Smooth muscle cell (in vitro differentiated cells): ENCODE measurements around the gene LHB. TPM values are rescaled to one million over a fixed set of nuclear protein-coding genes. Genes with fewer than 3 reads are reported as not detected.

Source experiments
- DNase-seq: peaks from one replicate; lab custom pipeline; 2025; ENCODE audit not compliant: unreplicated experiment; lab: John Stamatoyannopoulos, UW
- H2AFZ ChIP-seq: fragments of 200-600 bp; sonication (generic); 2 replicates; pipeline ENCODE4 v1.6.0; 2016; ENCODE audit warnings: antibody characterized with exemption, low read depth, mild to moderate bottlenecking
- H3F3A ChIP-seq: fragments of 200-600 bp; sonication (generic); 2 replicates; pipeline ENCODE4 v1.6.0; 2017; ENCODE audit warnings: antibody characterized with exemption, low read depth
- H3K27ac ChIP-seq: fragments of 200-600 bp; sonication (generic); 2 replicates; pipeline ENCODE4 v1.5.1; 2016; ENCODE audit warnings: low read depth, mild to moderate bottlenecking
- H3K27me3 ChIP-seq: fragments of 200-600 bp; sonication (generic); 2 replicates; pipeline ENCODE4 v1.6.1; 2016; ENCODE audit warnings: low read depth, mild to moderate bottlenecking
- H3K36me3 ChIP-seq: fragments of 200-600 bp; sonication (generic); 2 replicates; pipeline ENCODE4 v1.5.1; 2016; ENCODE audit warnings: low read depth
- H3K4me1 ChIP-seq: fragments of 200-600 bp; sonication (generic); 2 replicates; pipeline ENCODE4 v1.5.1; 2016; ENCODE audit warnings: low read depth
- H3K4me2 ChIP-seq: fragments of 200-600 bp; sonication (generic); 2 replicates; pipeline ENCODE4 v1.6.0; 2016; ENCODE audit warnings: mild to moderate bottlenecking
- H3K4me3 ChIP-seq: fragments of 200-600 bp; sonication (generic); 2 replicates; pipeline ENCODE4 v1.5.1; 2016; ENCODE audit warnings: mild to moderate bottlenecking
- H3K79me2 ChIP-seq: fragments of 200-600 bp; sonication (generic); 2 replicates; pipeline ENCODE4 v1.6.0; 2016; ENCODE audit warnings: low read depth, mild to moderate bottlenecking
- H3K9ac ChIP-seq: fragments of 200-600 bp; sonication (generic); 2 replicates; pipeline ENCODE4 v1.6.0; 2016; ENCODE audit warnings: low read depth
- H3K9me3 ChIP-seq: fragments of 200-600 bp; sonication (generic); replicated peaks from 2 replicates; pipeline ENCODE4 v1.5.1; 2016; ENCODE audit warnings: low read depth
- H4K20me1 ChIP-seq: fragments of 200-600 bp; sonication (generic); 2 replicates; pipeline ENCODE4 v1.6.0; 2016; ENCODE audit warnings: low read depth
- WGBS: methylation state at CpG from one replicate; pipeline ENCODE4 v1.1.7; 2016; ENCODE audit warnings: low lambda C conversion rate; 5-methylcytosine and 5-hydroxymethylcytosine counted together
- polyA plus RNA-seq: library from polyadenylated mRNA; unstranded; fragments of >200 nt; fragmentation: Nextera tagmentation; extraction: Ambion mirVana; gene quantifications from 2 replicates; pipeline ENCODE4 v1.2.1, GENCODE V29; 2016
- total RNA-seq: library from RNA; depleted of rRNA; stranded (reverse); fragments of >200 nt; gene quantifications from 2 replicates; pipeline ENCODE4 v1.2.3, GENCODE V29; 2014
- TF ChIP-seq, protein P1 (sequence below): fragments of 200-600 bp; sonication (generic); IDR thresholded peaks from 2 replicates; pipeline ENCODE4 v1.5.1; 2017; ENCODE audit warnings: borderline replicate concordance, mild to moderate bottlenecking, antibody characterized with exemption; ENCODE audit not compliant: insufficient read depth, poor library complexity, severe bottlenecking

The LHB gene
- total and polyA plus RNA-seq, 2 experiments from 2014 or later, result not detected

DNA sequence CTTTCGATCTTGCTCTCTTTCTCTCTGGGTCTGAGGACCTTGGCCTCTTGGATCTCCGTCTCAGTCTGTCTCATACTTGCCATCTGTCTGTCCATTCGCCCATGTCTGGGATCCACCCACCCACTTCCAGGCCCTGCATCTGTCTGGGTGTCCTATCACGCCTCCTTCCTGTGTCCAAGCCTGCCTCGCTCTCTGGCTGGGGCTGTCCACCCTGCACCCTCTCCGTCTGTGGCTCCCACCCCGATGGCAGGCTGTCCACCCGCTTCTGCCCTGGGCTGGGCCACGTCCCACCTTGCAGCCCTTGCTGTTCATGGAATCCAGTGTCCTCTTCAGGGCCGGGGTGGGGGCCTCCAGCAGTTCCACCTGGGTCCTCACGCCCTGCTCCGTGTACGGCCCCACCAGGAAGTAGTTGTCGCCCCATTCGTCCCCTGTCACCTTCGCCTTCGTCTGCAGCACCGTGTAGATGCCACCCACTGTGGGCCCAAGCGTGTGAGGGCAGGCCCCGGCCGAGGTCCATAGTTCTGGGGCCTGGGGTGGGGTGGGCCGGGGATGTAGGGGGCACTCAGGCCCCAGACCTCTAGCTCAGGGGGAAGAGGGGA is 25.8 kb downstream of the LHB start:
- WGBS, result 92% methylated on average over 21 of the region's 22 CpGs
- Histone ChIP-seq H3K4me2 (peak overlapping the region; percentile 92), H3K36me3 (no peaks in the 10 kb centered on the region), H3K27ac (peak overlapping the region; percentile 82), H3K4me1 (peaks cover 16% of the 10 kb centered on the region), H3K9ac (peak overlapping the region; percentile 84), H3K79me2 (peaks cover 60% of the 10 kb centered on the region), H3K27me3 (no peaks in the 10 kb centered on the region), H4K20me1 (peaks cover 41% of the 10 kb centered on the region), H3F3A (no peaks in the 10 kb centered on the region), H3K9me3 (no peaks in the 10 kb centered on the region), H2AFZ (no peak overlapping the region), H3K4me3 (peak overlapping the region; percentile 86)
- TF ChIP-seq, protein P1, sequence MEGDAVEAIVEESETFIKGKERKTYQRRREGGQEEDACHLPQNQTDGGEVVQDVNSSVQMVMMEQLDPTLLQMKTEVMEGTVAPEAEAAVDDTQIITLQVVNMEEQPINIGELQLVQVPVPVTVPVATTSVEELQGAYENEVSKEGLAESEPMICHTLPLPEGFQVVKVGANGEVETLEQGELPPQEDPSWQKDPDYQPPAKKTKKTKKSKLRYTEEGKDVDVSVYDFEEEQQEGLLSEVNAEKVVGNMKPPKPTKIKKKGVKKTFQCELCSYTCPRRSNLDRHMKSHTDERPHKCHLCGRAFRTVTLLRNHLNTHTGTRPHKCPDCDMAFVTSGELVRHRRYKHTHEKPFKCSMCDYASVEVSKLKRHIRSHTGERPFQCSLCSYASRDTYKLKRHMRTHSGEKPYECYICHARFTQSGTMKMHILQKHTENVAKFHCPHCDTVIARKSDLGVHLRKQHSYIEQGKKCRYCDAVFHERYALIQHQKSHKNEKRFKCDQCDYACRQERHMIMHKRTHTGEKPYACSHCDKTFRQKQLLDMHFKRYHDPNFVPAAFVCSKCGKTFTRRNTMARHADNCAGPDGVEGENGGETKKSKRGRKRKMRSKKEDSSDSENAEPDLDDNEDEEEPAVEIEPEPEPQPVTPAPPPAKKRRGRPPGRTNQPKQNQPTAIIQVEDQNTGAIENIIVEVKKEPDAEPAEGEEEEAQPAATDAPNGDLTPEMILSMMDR, result no peak
- no peak for DNase-seq

DNA sequence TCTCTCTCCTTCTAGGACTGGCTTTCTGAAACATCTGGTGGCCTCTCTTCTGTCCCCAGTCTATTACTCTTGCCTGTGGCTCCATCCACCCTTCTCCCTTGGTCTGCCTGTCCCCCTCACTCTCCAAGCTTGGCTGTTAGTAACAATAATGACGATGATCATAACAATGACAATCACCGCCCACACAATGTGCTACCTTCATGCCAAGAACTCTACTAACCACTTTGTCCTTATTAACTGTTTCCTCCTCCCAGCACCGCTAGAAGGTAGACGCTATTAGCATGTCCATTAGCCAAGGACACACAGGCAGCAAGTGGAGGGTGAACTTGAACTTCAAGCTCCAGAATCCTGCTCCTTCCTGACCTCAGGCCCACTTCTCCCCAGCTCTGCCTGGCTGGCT is 26.5 kb downstream of the LHB start:
- H4K20me1 ChIP-seq, result peaks cover 46% of the 10 kb centered on the region
- DNase-seq, result no peak
- no peaks in the 10 kb centered on the region for H3K27me3 ChIP-seq
- H2AFZ ChIP-seq, result no peak overlapping the region
- WGBS, result 84% methylated on average over 4 of the region's 4 CpGs
- H3K4me2 ChIP-seq, result peak overlapping the region; percentile 26
- no peaks in the 10 kb centered on the region for H3K9me3 ChIP-seq
- H3K79me2 ChIP-seq, result peaks cover 52% of the 10 kb centered on the region
- H3K9ac ChIP-seq, result no peak overlapping the region
- TF ChIP-seq, protein P1, result no peak
- no peaks in the 10 kb centered on the region for H3F3A ChIP-seq
- H3K4me1 ChIP-seq, result peaks cover 16% of the 10 kb centered on the region
- H3K4me3 ChIP-seq, result no peak overlapping the region
- peak overlapping the region; percentile 37 for H3K27ac ChIP-seq
- no peaks in the 10 kb centered on the region for H3K36me3 ChIP-seq

DNA sequence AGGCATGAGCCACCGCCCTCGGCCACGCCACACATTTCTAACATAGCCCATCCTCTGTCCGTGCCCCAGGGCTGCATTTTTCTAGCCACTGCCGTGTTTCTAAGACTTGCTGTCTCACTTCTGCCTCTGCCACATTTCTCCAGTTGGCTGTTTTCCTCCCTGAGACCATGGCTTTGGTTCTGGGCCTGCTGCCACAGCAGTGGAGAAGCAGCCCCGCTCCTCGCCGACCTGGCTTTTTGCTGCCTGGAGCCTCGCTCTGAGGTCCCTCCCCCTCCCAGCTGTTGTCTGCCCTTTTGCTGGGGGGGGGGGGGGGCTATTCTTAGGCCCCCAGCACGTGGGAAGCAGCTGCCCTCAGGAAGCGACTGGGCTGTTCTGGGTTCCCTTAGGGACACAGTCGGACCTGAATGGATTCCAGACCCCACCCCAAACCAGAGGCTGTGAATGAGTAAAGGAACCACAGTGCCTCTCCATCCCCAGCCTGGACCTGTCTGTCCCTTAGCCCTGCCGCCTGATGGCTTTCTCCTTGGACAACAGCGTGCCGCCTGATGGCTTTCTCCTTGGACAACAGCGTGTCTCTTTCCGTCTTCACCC is 27.1 kb downstream of the LHB start:
- Histone ChIP-seq H3K9me3 (no peaks in the 10 kb centered on the region), H4K20me1 (peaks cover 49% of the 10 kb centered on the region), H3K4me3 (no peak overlapping the region), H3K27ac (peak overlapping the region; percentile 37), H3K9ac (no peak overlapping the region), H3K4me1 (peaks cover 16% of the 10 kb centered on the region), H3K27me3 (no peaks in the 10 kb centered on the region), H2AFZ (no peak overlapping the region), H3K79me2 (peaks cover 46% of the 10 kb centered on the region), H3K4me2 (no peak overlapping the region), H3K36me3 (no peaks in the 10 kb centered on the region), H3F3A (no peaks in the 10 kb centered on the region)
- WGBS, result 89% methylated on average over 17 of the region's 17 CpGs
- TF ChIP-seq, protein P1, result no peak
- DNase-seq, result no peak

DNA sequence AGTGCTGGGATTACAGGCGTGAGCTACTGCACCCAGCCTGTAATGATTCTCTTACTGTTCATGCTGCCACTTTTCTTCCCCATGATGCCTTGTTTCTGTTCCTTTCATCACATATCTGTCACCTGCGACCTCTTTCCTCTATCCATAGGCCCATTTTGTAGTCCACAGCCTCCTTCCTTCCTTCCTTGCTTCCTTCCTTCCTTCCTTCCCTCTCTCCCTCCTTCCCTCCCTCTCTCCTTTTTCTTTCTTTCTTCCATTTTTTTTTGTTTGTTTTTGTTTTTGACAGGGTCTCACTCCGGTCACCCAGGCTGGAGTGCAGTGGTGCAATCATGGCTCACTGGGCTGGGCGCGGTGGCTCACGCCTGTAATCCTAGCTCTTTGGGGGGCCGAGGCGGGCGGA is 28.0 kb downstream of the LHB start:
- TF ChIP-seq, protein P1, result no peak
- Histone ChIP-seq H3K4me1 (peaks cover 10% of the 10 kb centered on the region), H3K4me3 (no peak overlapping the region), H3K9ac (no peak overlapping the region), H2AFZ (no peak overlapping the region), H3K27me3 (no peaks in the 10 kb centered on the region), H3K9me3 (no peaks in the 10 kb centered on the region), H3K27ac (no peak overlapping the region), H3K79me2 (peaks cover 37% of the 10 kb centered on the region), H3K4me2 (no peak overlapping the region), H3K36me3 (no peaks in the 10 kb centered on the region), H3F3A (no peaks in the 10 kb centered on the region), H4K20me1 (peaks cover 49% of the 10 kb centered on the region)
- no peak for DNase-seq
- WGBS, result 98% methylated on average over 9 of the region's 9 CpGs
